BLaER1 treated with 17β-estradiol and CSF1 and Interleukin-3, amounts not matched to agents 10 nM and 100 nM (cell line): ENCODE data around the gene KCNA2.

Experiments used
- H3K27ac ChIP-seq, 11 experiments: shearing (Covaris generic); formaldehyde crosslinking; 2 replicates each; pipeline ENCODE4 v1.8.1; 2022
- H3K27me3 ChIP-seq, 11 experiments: shearing (Covaris generic); formaldehyde crosslinking; 2 replicates each; pipeline ENCODE4 v1.8.1; 2022
- H3K36me3 ChIP-seq, 11 experiments: shearing (Covaris generic); formaldehyde crosslinking; 2 replicates each; pipeline ENCODE4 v1.8.1; 2022
- H3K4me1 ChIP-seq, 10 experiments: shearing (Covaris generic); formaldehyde crosslinking; 2 replicates each; pipeline ENCODE4 v1.8.1; 2022
- H3K4me2 ChIP-seq, 11 experiments: shearing (Covaris generic); formaldehyde crosslinking; 2 replicates each; pipeline ENCODE4 v1.8.1; 2022
- H3K4me3 ChIP-seq, 10 experiments: shearing (Covaris generic); formaldehyde crosslinking; 2 replicates each; pipeline ENCODE4 v1.8.1; 2022
- H3K9ac ChIP-seq, 11 experiments: shearing (Covaris generic); formaldehyde crosslinking; 2 replicates each; pipeline ENCODE4 v1.8.1; 2022
- H3K9me3 ChIP-seq, 11 experiments: shearing (Covaris generic); formaldehyde crosslinking; replicated peaks in 1 of 11; 2 replicates each; pipeline ENCODE4 v1.8.1; 2022
- H4K20me1 ChIP-seq, 11 experiments: shearing (Covaris generic); formaldehyde crosslinking; 2 replicates each; pipeline ENCODE4 v1.8.1; 2022
- Cebpa-rat ChIP-seq, 11 experiments: shearing (Covaris generic); IDR thresholded peaks; 2 replicates each; pipeline ENCODE4 v1.8.1; 2022

KCNA2 gene

GRCh38 chr1:110602466-110602865, 3.7 kb downstream of the KCNA2 start:
- H4K20me1 ChIP-seq: peaks cover 0 to 29% (median 22%) of the 10 kb centered on the region in 11 experiments; a peak in 15 of 22 replicates
- TF ChIP-seq Cebpa-rat (IDR thresholded peaks at IDR 0.05): no peak
- peaks cover 33 to 44% (median 40%) of the 10 kb centered on the region in 11 experiments for H3K27me3 ChIP-seq
- no peak overlapping the region for H3K4me2 ChIP-seq
- no peak overlapping the region for H3K27ac ChIP-seq
- H3K36me3 ChIP-seq: no peaks in the 10 kb centered on the region
- H3K9me3 ChIP-seq: no peaks in the 10 kb centered on the region
- H3K9ac ChIP-seq: no peak overlapping the region
- H3K4me3 ChIP-seq: no peak overlapping the region
- peaks cover 6 to 22% (median 18%) of the 10 kb centered on the region in 10 experiments; a peak in 17 of 20 replicates for H3K4me1 ChIP-seq

- Histone ChIP-seq H3K9me3 (no peaks in the 10 kb centered on the region), H3K27ac (no peak overlapping the region), H4K20me1 (peaks cover 0 to 19% (median 12%) of the 10 kb centered on the region in 11 experiments; a peak in 13 of 22 replicates), H3K9ac (no peak overlapping the region), H3K36me3 (no peaks in the 10 kb centered on the region), H3K4me3 (no peak overlapping the region), H3K4me1 (peaks cover 5 to 11% (median 10%) of the 10 kb centered on the region in 10 experiments; a peak in 17 of 20 replicates), H3K4me2 (no peak overlapping the region), H3K27me3 (peaks cover 22 to 33% (median 29%) of the 10 kb centered on the region in 11 experiments)
- TF ChIP-seq Cebpa-rat (IDR thresholded peaks at IDR 0.05): no peak
Observed at GRCh38 chr1:110601332-110601731, 4.8 kb downstream of the KCNA2 start.

GRCh38 chr1:110600716-110601115, 5.4 kb downstream of the KCNA2 start:
- Histone ChIP-seq H3K27ac (no peak overlapping the region), H3K27me3 (peaks cover 16 to 27% (median 22%) of the 10 kb centered on the region in 11 experiments), H3K9me3 (no peaks in the 10 kb centered on the region), H4K20me1 (peaks cover 0 to 13% (median 6%) of the 10 kb centered on the region in 11 experiments; a peak in 12 of 22 replicates), H3K4me1 (peaks cover 0 to 5% (median 4%) of the 10 kb centered on the region in 10 experiments; a peak in 15 of 20 replicates), H3K9ac (no peak overlapping the region), H3K36me3 (no peaks in the 10 kb centered on the region), H3K4me3 (no peak overlapping the region), H3K4me2 (no peak overlapping the region)
- TF ChIP-seq Cebpa-rat (IDR thresholded peaks at IDR 0.05): no peak

- Histone ChIP-seq H3K9me3 (no peaks in the 10 kb centered on the region), H3K4me3 (no peak overlapping the region), H3K36me3 (no peaks in the 10 kb centered on the region), H4K20me1 (no peaks in the 10 kb centered on the region), H3K27ac (no peak overlapping the region), H3K9ac (no peak overlapping the region), H3K27me3 (no peaks in the 10 kb centered on the region), H3K4me2 (no peak overlapping the region), H3K4me1 (peaks cover 5 to 17% (median 12%) of the 10 kb centered on the region in 10 experiments; a peak in 18 of 20 replicates)
- no peak for TF ChIP-seq Cebpa-rat (IDR thresholded peaks at IDR 0.05)
Observed at GRCh38 chr1:110597966-110598365, 8.2 kb downstream of the KCNA2 start.

- H3K4me1 ChIP-seq: peaks cover 5 to 17% (median 12%) of the 10 kb centered on the region in 10 experiments; a peak in 18 of 20 replicates
- no peak for TF ChIP-seq Cebpa-rat (IDR thresholded peaks at IDR 0.05)
- no peak overlapping the region for H3K27ac ChIP-seq
- H3K27me3 ChIP-seq: no peaks in the 10 kb centered on the region
- no peaks in the 10 kb centered on the region for H3K9me3 ChIP-seq
- no peaks in the 10 kb centered on the region for H3K36me3 ChIP-seq
- no peaks in the 10 kb centered on the region for H4K20me1 ChIP-seq
- no peak overlapping the region for H3K4me2 ChIP-seq
- no peak overlapping the region for H3K9ac ChIP-seq
- H3K4me3 ChIP-seq: no peak overlapping the region
Observed at GRCh38 chr1:110596312-110596711, 9.8 kb downstream of the KCNA2 start.

- Histone ChIP-seq H3K9me3 (no peaks in the 10 kb centered on the region), H4K20me1 (no peaks in the 10 kb centered on the region), H3K4me2 (peak overlapping the region in 3 of 11 experiments; percentile 54 to 84 (median 57); a peak in 4 of 22 replicates), H3K36me3 (no peaks in the 10 kb centered on the region), H3K9ac (no peak overlapping the region), H3K4me3 (no peak overlapping the region), H3K27ac (no peak overlapping the region), H3K4me1 (peaks cover 5 to 17% (median 12%) of the 10 kb centered on the region in 10 experiments; a peak in 18 of 20 replicates), H3K27me3 (no peaks in the 10 kb centered on the region)
- TF ChIP-seq Cebpa-rat (IDR thresholded peaks at IDR 0.05): no peak
Observed at GRCh38 chr1:110595353-110595710, 10.8 kb downstream of the KCNA2 start.

- no peak for TF ChIP-seq Cebpa-rat (IDR thresholded peaks at IDR 0.05)
- H3K27me3 ChIP-seq: no peaks in the 10 kb centered on the region
- H3K4me3 ChIP-seq: no peak overlapping the region
- no peaks in the 10 kb centered on the region for H3K36me3 ChIP-seq
- no peaks in the 10 kb centered on the region for H4K20me1 ChIP-seq
- H3K4me2 ChIP-seq: peak overlapping the region; percentile 32 to 84 (median 54); a peak in 21 of 22 replicates
- no peak overlapping the region for H3K9ac ChIP-seq
- peaks cover 5 to 17% (median 12%) of the 10 kb centered on the region in 10 experiments; a peak in 18 of 20 replicates for H3K4me1 ChIP-seq
- H3K27ac ChIP-seq: no peak overlapping the region
- H3K9me3 ChIP-seq: no peaks in the 10 kb centered on the region
Observed at GRCh38 chr1:110594456-110595352, 11.5 kb downstream of the KCNA2 start.

GRCh38 chr1:110593902-110594301, 12.3 kb downstream of the KCNA2 start:
- no peak overlapping the region for H3K9ac ChIP-seq
- H3K4me3 ChIP-seq: no peak overlapping the region
- H3K36me3 ChIP-seq: no peaks in the 10 kb centered on the region
- no peak overlapping the region for H3K27ac ChIP-seq
- H3K4me2 ChIP-seq: peak overlapping the region in 2 of 11 experiments; percentile 1 to 57; a peak in 6 of 22 replicates
- H3K4me1 ChIP-seq: peaks cover 5 to 17% (median 12%) of the 10 kb centered on the region in 10 experiments; a peak in 18 of 20 replicates
- no peaks in the 10 kb centered on the region for H4K20me1 ChIP-seq
- no peaks in the 10 kb centered on the region for H3K27me3 ChIP-seq
- TF ChIP-seq Cebpa-rat (IDR thresholded peaks at IDR 0.05): no peak
- no peaks in the 10 kb centered on the region for H3K9me3 ChIP-seq

GRCh38 chr1:110591956-110592355, 14.2 kb downstream of the KCNA2 start:
- no peak for TF ChIP-seq Cebpa-rat (IDR thresholded peaks at IDR 0.05)
- H3K4me1 ChIP-seq: peaks cover 5 to 17% (median 12%) of the 10 kb centered on the region in 10 experiments; a peak in 18 of 20 replicates
- H3K36me3 ChIP-seq: no peaks in the 10 kb centered on the region
- H3K9me3 ChIP-seq: no peaks in the 10 kb centered on the region
- no peak overlapping the region for H3K9ac ChIP-seq
- no peaks in the 10 kb centered on the region for H4K20me1 ChIP-seq
- H3K27me3 ChIP-seq: no peaks in the 10 kb centered on the region
- H3K4me2 ChIP-seq: no peak overlapping the region
- H3K27ac ChIP-seq: no peak overlapping the region
- H3K4me3 ChIP-seq: no peak overlapping the region
